BJ (cell line): ENCODE measurements around the gene RUSF1. TPM values are rescaled to one million over a fixed set of nuclear protein-coding genes. Genes with fewer than 3 reads are reported as not detected.

ENCODE experiments used
- CTCF ChIA-PET: fragments of 350-600 bp; formaldehyde crosslinking; extraction: SDS; loops from one replicate; lab custom pipeline; 2021; ENCODE audit warnings: antibody characterized with exemption, inconsistent platforms; lab: Yijun Ruan, JAX
- POLR2A ChIA-PET: fragments of 300-600 bp; sonication (Branson Sonifier 250); formaldehyde crosslinking; extraction: SDS; loops from one replicate; lab custom pipeline; 2021; ENCODE audit warnings: antibody characterized with exemption; lab: Charles Lee
- DNase-seq: peaks from one replicate; pipeline ENCODE4 v3.0.0-alpha.2; 2011; ENCODE audit warnings: low read depth
- H3K27me3 ChIP-seq: 2 replicates; pipeline ENCODE4 v1.6.0; 2011; ENCODE audit warnings: low read length; ENCODE audit not compliant: control insufficient read depth, insufficient read depth
- H3K36me3 ChIP-seq: 2 replicates; pipeline ENCODE4 v1.5.1; 2011; ENCODE audit warnings: low read length; ENCODE audit not compliant: control insufficient read depth, insufficient read depth
- H3K4me3 ChIP-seq: 2 replicates; pipeline ENCODE4 v1.5.1; 2011; ENCODE audit warnings: low read depth, mild to moderate bottlenecking, control low read depth, low read length
- polyA plus RNA-seq: library from polyadenylated mRNA; depleted of rRNA; stranded (reverse); fragments of >200 nt; gene quantifications from 2 replicates; pipeline ENCODE4 v1.2.3, GENCODE V29; 2011
- TF ChIP-seq, protein P1 (sequence below): IDR thresholded peaks from 2 replicates; pipeline ENCODE4 v1.5.1; 2011; ENCODE audit warnings: low read depth, mild to moderate bottlenecking, control low read depth, inconsistent platforms, low read length, moderate library complexity; ENCODE audit not compliant: insufficient read depth

The RUSF1 gene
- polyA plus RNA-seq, 1 experiment = 56.4 TPM

DNA sequence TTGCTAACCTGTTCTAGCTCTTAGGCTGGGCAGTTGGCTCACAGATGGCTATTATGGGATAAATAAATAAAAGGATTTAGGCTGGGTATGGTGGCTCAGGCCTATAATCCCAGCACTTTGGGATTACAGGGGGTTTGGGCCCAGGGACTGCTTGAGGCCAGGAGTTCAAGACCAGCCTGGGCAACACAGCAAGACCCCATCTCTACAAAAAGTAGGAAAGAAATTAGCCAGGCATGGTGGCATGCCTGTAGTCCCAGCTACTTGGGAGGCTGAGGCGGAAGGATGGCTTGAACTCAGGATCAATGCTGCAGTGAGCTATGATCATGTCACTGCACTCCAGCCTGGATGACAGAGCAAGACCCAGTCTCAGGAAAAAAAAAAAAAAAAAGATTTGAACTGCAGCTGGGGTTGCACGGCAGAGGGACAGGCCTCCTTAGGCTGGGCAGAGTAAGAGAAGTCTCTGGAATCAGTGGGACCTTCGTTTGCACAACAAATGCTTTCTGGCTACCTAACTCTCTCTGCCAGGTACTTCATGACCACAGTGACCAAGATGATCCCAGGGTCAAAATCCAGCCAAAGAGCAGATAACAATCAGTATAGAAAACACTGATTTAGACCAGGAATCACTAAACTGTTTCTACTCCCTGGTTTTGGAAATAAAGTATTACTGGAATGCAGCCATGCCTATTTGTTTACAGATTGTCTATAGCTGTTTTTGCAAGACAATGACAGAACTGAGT, 6.8 kb downstream of the RUSF1 start:
- Histone ChIP-seq H3K4me3 (no peak overlapping the region), H3K27me3 (no peaks in the 10 kb centered on the region), H3K36me3 (peaks cover 24% of the 10 kb centered on the region)
- TF ChIP-seq, protein P1, sequence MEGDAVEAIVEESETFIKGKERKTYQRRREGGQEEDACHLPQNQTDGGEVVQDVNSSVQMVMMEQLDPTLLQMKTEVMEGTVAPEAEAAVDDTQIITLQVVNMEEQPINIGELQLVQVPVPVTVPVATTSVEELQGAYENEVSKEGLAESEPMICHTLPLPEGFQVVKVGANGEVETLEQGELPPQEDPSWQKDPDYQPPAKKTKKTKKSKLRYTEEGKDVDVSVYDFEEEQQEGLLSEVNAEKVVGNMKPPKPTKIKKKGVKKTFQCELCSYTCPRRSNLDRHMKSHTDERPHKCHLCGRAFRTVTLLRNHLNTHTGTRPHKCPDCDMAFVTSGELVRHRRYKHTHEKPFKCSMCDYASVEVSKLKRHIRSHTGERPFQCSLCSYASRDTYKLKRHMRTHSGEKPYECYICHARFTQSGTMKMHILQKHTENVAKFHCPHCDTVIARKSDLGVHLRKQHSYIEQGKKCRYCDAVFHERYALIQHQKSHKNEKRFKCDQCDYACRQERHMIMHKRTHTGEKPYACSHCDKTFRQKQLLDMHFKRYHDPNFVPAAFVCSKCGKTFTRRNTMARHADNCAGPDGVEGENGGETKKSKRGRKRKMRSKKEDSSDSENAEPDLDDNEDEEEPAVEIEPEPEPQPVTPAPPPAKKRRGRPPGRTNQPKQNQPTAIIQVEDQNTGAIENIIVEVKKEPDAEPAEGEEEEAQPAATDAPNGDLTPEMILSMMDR = no peak
- ChIA-PET POLR2A (interaction anchor here (0.6 kb wide), 1 partner anchor 8 kb away, joined by 3 read pairs; no protein-coding TSS in a partner anchor), CTCF (interaction anchor here (0.6 to 2.4 kb wide), 5 partner anchors 12 to 69 kb away, joined by 3 to 7 read pairs (median 3); partner anchors contain the start of gene ARMC5)
- no peak for DNase-seq

DNA sequence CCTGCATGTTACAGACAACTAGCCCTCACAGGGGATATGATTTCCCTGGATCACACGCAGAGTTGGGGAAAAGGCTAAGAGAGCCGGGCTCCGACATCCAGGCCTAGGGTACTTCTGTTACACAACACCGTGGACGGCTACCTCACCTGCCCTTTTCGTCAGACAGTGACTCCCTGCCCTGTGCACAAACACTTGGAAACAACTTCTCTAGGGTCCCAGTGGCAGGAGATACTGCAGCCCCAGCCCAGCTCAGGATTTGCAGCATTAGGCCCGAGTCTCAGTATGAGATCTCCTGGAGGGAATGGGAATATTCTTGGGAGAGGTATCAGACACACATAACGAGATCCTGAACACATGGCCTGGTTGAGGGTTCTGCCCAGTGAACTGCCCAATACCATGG, 8.3 kb downstream of the RUSF1 start:
- ChIA-PET POLR2A (no interaction called here), CTCF (interaction anchor here (1.8 kb wide), 1 partner anchor 12 kb away, joined by 5 read pairs; no protein-coding TSS in a partner anchor)
- Histone ChIP-seq H3K4me3 (no peak overlapping the region), H3K27me3 (no peaks in the 10 kb centered on the region), H3K36me3 (peaks cover 27% of the 10 kb centered on the region)
- TF ChIP-seq, protein P1 = no peak
- no peak for DNase-seq

DNA sequence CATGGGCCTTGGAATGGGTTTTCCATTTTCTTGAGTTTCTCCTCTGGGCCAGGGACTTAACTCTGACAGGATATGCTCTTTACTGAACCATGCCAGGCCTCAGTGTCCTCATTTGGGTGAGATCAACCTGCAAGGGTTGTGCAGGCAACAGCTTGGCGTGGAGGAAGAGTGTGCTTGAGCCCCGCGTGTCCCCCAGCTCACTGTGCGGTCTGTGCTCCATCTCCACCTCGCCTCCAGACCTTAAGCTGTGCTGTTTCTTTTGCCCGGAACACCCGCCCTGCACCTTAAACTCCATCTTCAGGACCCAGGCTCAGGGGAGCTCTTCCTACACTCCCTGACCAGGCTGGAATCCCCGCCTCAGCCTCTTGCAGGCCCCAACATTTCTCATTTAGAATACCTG, 9.7 kb downstream of the RUSF1 start:
- Histone ChIP-seq H3K4me3 (no peak overlapping the region), H3K36me3 (peaks cover 35% of the 10 kb centered on the region), H3K27me3 (no peaks in the 10 kb centered on the region)
- no peak for DNase-seq
- POLR2A ChIA-PET = no interaction called here
- TF ChIP-seq, protein P1 = no peak
- CTCF ChIA-PET = interaction anchor here (1.1 kb wide), 1 partner anchor 40 kb away, joined by 3 read pairs; no protein-coding TSS in a partner anchor

- H3K36me3 ChIP-seq = peaks cover 46% of the 10 kb centered on the region
- TF ChIP-seq, protein P1 = no peak
- CTCF ChIA-PET = interaction anchor here (1.1 kb wide), 1 partner anchor 36 kb away, joined by 3 read pairs; no protein-coding TSS in a partner anchor
- no peak overlapping the region for H3K4me3 ChIP-seq
- DNase-seq = no peak
- H3K27me3 ChIP-seq = no peaks in the 10 kb centered on the region
- POLR2A ChIA-PET = no interaction called here
Observed at GRCh38 chr16:31496670-31497069, 11.5 kb downstream of the RUSF1 start.

- Histone ChIP-seq H3K27me3 (no peaks in the 10 kb centered on the region), H3K36me3 (peaks cover 35% of the 10 kb centered on the region), H3K4me3 (no peak overlapping the region)
- no peak for DNase-seq
- ChIA-PET POLR2A (interaction anchor here (0.6 kb wide), 1 partner anchor 8 kb away, joined by 3 read pairs; no protein-coding TSS in a partner anchor), CTCF (interaction anchor here (0.6 to 2.1 kb wide), 3 partner anchors 9 to 33 kb away, joined by 3 to 5 read pairs (median 3); no protein-coding TSS in a partner anchor)
- TF ChIP-seq, protein P1 = no peak
Observed at GRCh38 chr16:31493506-31494125, 14.6 kb downstream of the RUSF1 start.
